SK-N-MC (cell line): ENCODE data around the gene MIEF2.
A peak's percentile ranks its signal among the peaks of the same experiment; 100 is the strongest.
"Not testable (repeated sequence)": the region's sequence is repeated elsewhere in the genome, so short reads cannot be mapped to it uniquely, and the experiment has no call there.

Source experiments
- DNase-seq: peaks from one replicate; pipeline ENCODE4 v3.0.0-alpha.2; 2011; ENCODE audit warnings: low read depth, low spot score
- H3K27ac ChIP-seq: fragments of 200-600 bp; sonication (generic); 2 replicates; pipeline ENCODE4 v1.5.1; 2016; ENCODE audit warnings: mixed run types
- H3K36me3 ChIP-seq: fragments of 200-600 bp; sonication (generic); 2 replicates; pipeline ENCODE4 v1.6.1; 2017; ENCODE audit warnings: antibody characterized with exemption, low read length, mixed read lengths; ENCODE audit not compliant: insufficient read depth
- H3K4me3 ChIP-seq: fragments of 200-600 bp; sonication (generic); 2 replicates; pipeline ENCODE4 v1.5.1; 2016
- H3K9ac ChIP-seq: fragments of 200-600 bp; sonication (generic); 2 replicates; pipeline ENCODE4 v1.8.0; 2017; ENCODE audit warnings: mixed run types, mixed read lengths; ENCODE audit not compliant: insufficient read length
- H3K9me3 ChIP-seq: fragments of 200-600 bp; sonication (generic); 2 replicates; pipeline ENCODE4 v1.6.1; 2017; ENCODE audit warnings: low read depth, mild to moderate bottlenecking, antibody characterized with exemption, low read length, moderate library complexity, mixed read lengths
- EZH2 ChIP-seq: fragments of 200-600 bp; sonication (generic); IDR thresholded peaks from one replicate; pipeline ENCODE4 v1.6.1; 2017; ENCODE audit warnings: antibody characterized with exemption
- FOXP2 ChIP-seq: optimal IDR thresholded peaks from 2 replicates; pipeline ENCODE3; 2011; ENCODE audit warnings: mild to moderate bottlenecking, moderate library complexity; ENCODE audit not compliant: insufficient read depth; ENCODE audit errors: extremely low read length, control extremely low read depth
- POLR2AphosphoS5 ChIP-seq: IDR thresholded peaks from 2 replicates; pipeline ENCODE4 v1.6.1; 2012; ENCODE audit warnings: mild to moderate bottlenecking, low read depth, low read length, borderline replicate concordance

MIEF2 gene

GRCh38 chr17:18291718-18292540, 31.5 kb downstream of the MIEF2 start:
- TF ChIP-seq FOXP2: no peak
- TF ChIP-seq POLR2AphosphoS5: no peak
- TF ChIP-seq EZH2: no peak
- no peak overlapping the region for H3K4me3 ChIP-seq
- H3K9me3 ChIP-seq: no peaks in the 10 kb centered on the region
- no peak overlapping the region for H3K27ac ChIP-seq
- H3K9ac ChIP-seq: no peak overlapping the region
- no peak for DNase-seq
- H3K36me3 ChIP-seq: peaks cover 63% of the 10 kb centered on the region

- H3K36me3 ChIP-seq: peaks cover 49% of the 10 kb centered on the region
- not testable (repeated sequence) for H3K4me3 ChIP-seq, H3K9me3 ChIP-seq, H3K9ac ChIP-seq, H3K27ac ChIP-seq, DNase-seq
Observed at GRCh38 chr17:18298061-18298460, 37.6 kb downstream of the MIEF2 start.

GRCh38 chr17:18300725-18301480, 40.4 kb downstream of the MIEF2 start:
- H3K9ac ChIP-seq: no peak overlapping the region
- H3K4me3 ChIP-seq: no peak overlapping the region
- DNase-seq: no peak
- no peaks in the 10 kb centered on the region for H3K9me3 ChIP-seq
- peaks cover 58% of the 10 kb centered on the region for H3K36me3 ChIP-seq
- H3K27ac ChIP-seq: no peak overlapping the region
- TF ChIP-seq EZH2 (no peak), POLR2AphosphoS5 (no peak), FOXP2 (no peak)

GRCh38 chr17:18303206-18303605, 42.7 kb downstream of the MIEF2 start:
- peaks cover 74% of the 10 kb centered on the region for H3K36me3 ChIP-seq
- H3K9ac ChIP-seq, H3K9me3 ChIP-seq, DNase-seq, H3K4me3 ChIP-seq, H3K27ac ChIP-seq: not testable (repeated sequence)

- Histone ChIP-seq H3K9me3 (no peaks in the 10 kb centered on the region), H3K27ac (no peak overlapping the region), H3K36me3 (peaks cover 63% of the 10 kb centered on the region)
Observed at GRCh38 chr17:18309202-18309601, 48.7 kb downstream of the MIEF2 start.

GRCh38 chr17:18314059-18314730, 53.7 kb downstream of the MIEF2 start:
- H3K27ac ChIP-seq: peak overlapping the region; percentile 19; the same call in 1 of the 2 replicates
- peaks cover 30% of the 10 kb centered on the region for H3K36me3 ChIP-seq
- H3K9me3 ChIP-seq: no peaks in the 10 kb centered on the region
- H3K4me3 ChIP-seq: peak overlapping the region; percentile 96
- DNase-seq: no peak
- H3K9ac ChIP-seq: peak overlapping the region; percentile 91
- TF ChIP-seq POLR2AphosphoS5: no peak
- no peak for TF ChIP-seq EZH2
- TF ChIP-seq FOXP2: no peak

More at GRCh38 chr17:18309202-18309601, 48.7 kb downstream of the MIEF2 start:
- DNase-seq: no peak
- TF ChIP-seq FOXP2 (no peak), EZH2 (no peak), POLR2AphosphoS5 (no peak)
- Histone ChIP-seq H3K9ac (no peak overlapping the region), H3K4me3 (no peak overlapping the region)

- peak within 1 kb of the TSS; percentile 96 for H3K4me3 ChIP-seq
- H3K9ac ChIP-seq: peak within 1 kb of the TSS; percentile 91
- peak; percentile 59 for DNase-seq
- peaks cover 28% of the 10 kb centered on the region for H3K36me3 ChIP-seq
- no peak for TF ChIP-seq EZH2
- TF ChIP-seq POLR2AphosphoS5: peak; percentile 65
- TF ChIP-seq FOXP2: no peak
- peak within 1 kb of the TSS; percentile 78 for H3K27ac ChIP-seq
- H3K9me3 ChIP-seq: no peaks in the 10 kb centered on the region
Observed at GRCh38 chr17:18314731-18315561, 54.5 kb downstream of the MIEF2 start, which contains the start of the genes SMCR8 and TOP3A. SMCR8 (plus strand) TSS chr17:18315293; CDS start chr17:18315790, 497 bp downstream. TOP3A (minus strand) TSS chr17:18314994; CDS start chr17:18314778, 216 bp downstream.
